CD14-positive monocyte (primary cell): ENCODE results near the gene OR5F1. TPM values are rescaled to one million over a fixed set of nuclear protein-coding genes. Genes with fewer than 3 reads are reported as not detected.

ENCODE experiments used
- DNase-seq, 3 donors: peaks; one replicate each; pipeline ENCODE4 v3.0.0-alpha.2; 2011 to 2022
- H2AFZ ChIP-seq: 2 replicates; pipeline ENCODE4 v1.6.0; 2012; ENCODE audit warnings: mild to moderate bottlenecking, low read depth, low read length, inconsistent platforms; ENCODE audit not compliant: insufficient read depth, poor library complexity, severe bottlenecking
- H3K27ac ChIP-seq, 2 donors: 1 replicate in 1 of 2; 2 replicates in 1 of 2; pipeline ENCODE4 v1.5.1; 2012 to 2013; ENCODE audit warnings: low read length in 2 of 2, control low read depth in 1 of 2, inconsistent platforms in 1 of 2, low read depth in 1 of 2, mild to moderate bottlenecking in 1 of 2
- H3K27me3 ChIP-seq, 2 donors: one replicate each; pipeline versions ENCODE4 v1.6.0 to v1.6.1; 2011 to 2013; ENCODE audit warnings: low read length in 2 of 2; ENCODE audit not compliant: control insufficient read depth in 2 of 2, insufficient read depth in 2 of 2
- H3K36me3 ChIP-seq, 2 donors: replicated peaks in 1 of 2; 1 replicate in 1 of 2; 2 replicates in 1 of 2; pipeline versions ENCODE4 v1.5.1 to v1.6.1; 2012 to 2013; ENCODE audit warnings: low read length in 2 of 2, control low read depth in 1 of 2, inconsistent platforms in 1 of 2, mild to moderate bottlenecking in 1 of 2; ENCODE audit not compliant: insufficient read depth in 2 of 2, control insufficient read depth in 1 of 2
- H3K4me1 ChIP-seq, 2 donors: 1 replicate in 1 of 2; 2 replicates in 1 of 2; pipeline versions ENCODE4 v1.5.1 to v1.6.1; 2012 to 2013; ENCODE audit warnings: low read length in 2 of 2, control low read depth in 1 of 2, inconsistent platforms in 1 of 2, mild to moderate bottlenecking in 1 of 2, moderate library complexity in 1 of 2; ENCODE audit not compliant: insufficient read depth in 2 of 2, control insufficient read depth in 1 of 2
- H3K4me2 ChIP-seq: replicated peaks from 2 replicates; pipeline ENCODE3; 2012; ENCODE audit warnings: low read length, moderate library complexity, mild to moderate bottlenecking; ENCODE audit not compliant: poor library complexity, severe bottlenecking; ENCODE audit errors: extremely low read depth
- H3K4me3 ChIP-seq, 3 experiments: fragments of 200-600 bp in 1 of 3; sonication (generic) in 1 of 3; replicated peaks in 1 of 3; 1 replicate in 2 of 3; 2 replicates in 1 of 3; pipeline ENCODE4 v1.5.1; 2011 to 2013; ENCODE audit warnings: low read length in 3 of 3, mild to moderate bottlenecking in 3 of 3, control low read depth in 2 of 3, low read depth in 2 of 3, inconsistent platforms in 1 of 3, moderate library complexity in 1 of 3
- H3K79me2 ChIP-seq: 2 replicates; pipeline ENCODE4 v1.6.0; 2012; ENCODE audit warnings: mild to moderate bottlenecking, control low read depth, inconsistent platforms, low read length, moderate library complexity; ENCODE audit not compliant: insufficient read depth
- H3K9ac ChIP-seq: 2 replicates; pipeline ENCODE4 v1.6.0; 2017; ENCODE audit warnings: low read length, mild to moderate bottlenecking; ENCODE audit not compliant: insufficient read depth, poor library complexity, severe bottlenecking
- H3K9me3 ChIP-seq, 2 donors: replicated peaks in 1 of 2; 1 replicate in 1 of 2; 2 replicates in 1 of 2; pipeline versions ENCODE4 v1.5.1 to v1.6.1; 2012 to 2013; ENCODE audit warnings: low read length in 2 of 2, control low read depth in 1 of 2; ENCODE audit not compliant: control insufficient read depth in 1 of 2, insufficient read depth in 1 of 2
- H4K20me1 ChIP-seq: 2 replicates; pipeline ENCODE4 v1.6.0; 2012; ENCODE audit warnings: mild to moderate bottlenecking, low read length, control low read depth, moderate library complexity; ENCODE audit not compliant: insufficient read depth
- H3K27ac Mint-ChIP-seq, 7 donors: one replicate each; pipeline ENCODE4 v1.8.0; 2020; ENCODE audit warnings: mild to moderate bottlenecking in 7 of 7, mixed read lengths in 7 of 7, moderate library complexity in 6 of 7, inconsistent platforms in 2 of 7
- H3K27me3 Mint-ChIP-seq, 3 donors: one replicate each; pipeline ENCODE4 v1.8.0; 2021 to 2022; ENCODE audit warnings: low read depth in 3 of 3, mild to moderate bottlenecking in 3 of 3, mixed read lengths in 3 of 3, moderate library complexity in 3 of 3, inconsistent platforms in 1 of 3
- H3K36me3 Mint-ChIP-seq, 2 donors: one replicate each; pipeline ENCODE4 v1.8.0; 2020; ENCODE audit warnings: mixed read lengths in 2 of 2, inconsistent platforms in 1 of 2, mild to moderate bottlenecking in 1 of 2
- H3K4me1 Mint-ChIP-seq: one replicate; pipeline ENCODE4 v1.8.0; 2020; ENCODE audit warnings: mild to moderate bottlenecking, mixed read lengths
- H3K4me3 Mint-ChIP-seq, 2 donors: one replicate each; pipeline ENCODE4 v1.8.0; 2020; ENCODE audit warnings: mild to moderate bottlenecking in 2 of 2, mixed read lengths in 2 of 2, moderate library complexity in 1 of 2
- H3K9me3 Mint-ChIP-seq, 7 donors: one replicate each; pipeline ENCODE4 v1.8.0; 2020 to 2022; ENCODE audit warnings: mixed read lengths in 7 of 7, mild to moderate bottlenecking in 6 of 7, moderate library complexity in 6 of 7, inconsistent platforms in 2 of 7
- CTCF ChIP-seq: fragments of 200-600 bp; IDR thresholded peaks from one replicate; pipeline ENCODE4 v1.8.0; 2022; ENCODE audit warnings: antibody characterized with exemption, mild to moderate bottlenecking
- WGBS: methylation state at CpG from one replicate; pipeline ENCODE4 v1.1.5; 2013; ENCODE audit warnings: missing lambda C conversion rate; ENCODE audit not compliant: insufficient coverage; 5-methylcytosine and 5-hydroxymethylcytosine counted together
- intact Hi-C, 2 donors: fragments of 100-400 bp; cut with micrococcal nuclease; formaldehyde crosslinking; loops; one replicate each; pipeline versions ENCODE4 v1.15.0 to v1.15.1; 2023
- polyA plus RNA-seq, 3 donors: library from polyadenylated mRNA; depleted of rRNA in 1 of 3; unstranded in 2 of 3; stranded (reverse) in 1 of 3; fragments of 300-500 nt in 2 of 3; fragments of >200 nt in 1 of 3; fragmentation: Illumina TruSeq in 2 of 3; gene quantifications; 1 replicate in 2 of 3; 2 replicates in 1 of 3; pipeline ENCODE4 v1.2.3, GENCODE V29; 2012 to 2021

The OR5F1 gene
- polyA plus RNA-seq, 3 donors: not detected

DNA sequence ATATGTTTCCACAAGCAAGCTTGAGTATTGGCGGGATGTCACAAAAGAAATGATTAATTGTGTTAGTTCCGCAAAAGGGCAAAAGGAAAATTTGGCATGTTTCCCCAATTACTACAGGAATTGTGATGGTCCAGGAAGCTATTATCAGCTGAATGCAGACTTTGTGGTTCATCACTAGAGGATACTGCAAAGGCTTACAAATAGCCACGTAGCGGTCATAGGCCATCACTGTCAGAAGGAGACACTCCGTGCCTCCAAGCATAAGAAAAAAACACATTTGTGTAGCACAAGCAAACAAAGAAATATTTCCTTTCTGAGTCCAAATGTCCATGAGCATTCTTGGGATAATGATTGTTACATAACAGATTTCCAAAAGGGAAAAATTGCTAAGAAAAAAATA, 26.5 kb downstream of the OR5F1 start:
- Histone ChIP-seq H3K9me3 (peaks cover 7 to 10% of the 10 kb centered on the region in 2 donors), H3K4me3 (no peak overlapping the region), H3K79me2 (no peaks in the 10 kb centered on the region), H3K27me3 (no peaks in the 10 kb centered on the region), H2AFZ (no peak overlapping the region), H3K27ac (no peak overlapping the region), H3K4me1 (no peaks in the 10 kb centered on the region), H4K20me1 (no peaks in the 10 kb centered on the region), H3K9ac (no peak overlapping the region), H3K4me2 (no peak overlapping the region), H3K36me3 (no peaks in the 10 kb centered on the region)
- Mint-ChIP-seq H3K4me1 (no peaks in the 10 kb centered on the region), H3K27me3 (no peaks in the 10 kb centered on the region), H3K9me3 (peaks cover 0 to 9% (median 3%) of the 10 kb centered on the region in 7 donors), H3K4me3 (no peak overlapping the region), H3K36me3 (no peaks in the 10 kb centered on the region), H3K27ac (no peak overlapping the region)
- WGBS: no CpG with 5 or more reads among the region's 5 CpGs
- DNase-seq: no peak
- intact Hi-C loops: no loop called here
- TF ChIP-seq CTCF: no peak

DNA sequence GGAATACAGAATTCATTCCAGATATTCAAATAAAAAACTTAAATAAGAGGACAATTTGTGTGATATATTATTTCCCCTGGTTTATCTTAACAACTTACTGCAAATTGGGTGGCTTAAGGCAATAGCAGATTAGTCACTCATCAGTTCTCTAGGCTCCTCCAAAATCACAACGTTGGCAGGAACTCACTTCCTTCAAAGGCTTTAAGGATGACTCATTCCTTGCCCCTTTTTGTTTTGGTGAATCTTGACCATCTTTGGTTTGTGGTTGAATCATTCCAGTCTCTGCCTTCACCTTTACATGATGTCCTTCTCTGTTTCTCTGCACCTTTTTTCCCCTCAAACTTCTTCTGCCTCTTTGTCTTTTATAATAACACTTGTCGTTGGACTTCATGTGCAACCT, 28.0 kb downstream of the OR5F1 start:
- peaks cover 0 to 4% (median 1%) of the 10 kb centered on the region in 7 donors for H3K9me3 Mint-ChIP-seq
- TF ChIP-seq CTCF: no peak

More for the DNA sequence above, 28.0 kb downstream of the OR5F1 start:
- 40% methylated on average over 1 of the region's 2 CpGs for WGBS
- H3K4me3 Mint-ChIP-seq: no peak overlapping the region
- no peaks in the 10 kb centered on the region for H3K36me3 Mint-ChIP-seq
- peaks cover 7 to 10% of the 10 kb centered on the region in 2 donors for H3K9me3 ChIP-seq
- H2AFZ ChIP-seq: no peak overlapping the region
- no peaks in the 10 kb centered on the region for H3K4me1 ChIP-seq
- intact Hi-C loops: no loop called here
- no peaks in the 10 kb centered on the region for H3K4me1 Mint-ChIP-seq
- DNase-seq: no peak
- no peaks in the 10 kb centered on the region for H3K27me3 ChIP-seq
- H3K27me3 Mint-ChIP-seq: no peaks in the 10 kb centered on the region
- H3K4me2 ChIP-seq: no peak overlapping the region
- no peak overlapping the region for H3K27ac ChIP-seq
- H4K20me1 ChIP-seq: no peaks in the 10 kb centered on the region
- H3K9ac ChIP-seq: no peak overlapping the region
- no peak overlapping the region for H3K27ac Mint-ChIP-seq
- H3K79me2 ChIP-seq: no peaks in the 10 kb centered on the region
- no peak overlapping the region for H3K4me3 ChIP-seq
- H3K36me3 ChIP-seq: no peaks in the 10 kb centered on the region
